Ectodermal cell (in vitro differentiated cells): ENCODE data around the gene COX4I2.

ENCODE experiments used
- H3K27ac ChIP-seq: 2 replicates; pipeline ENCODE4 v1.7.0; 2013; ENCODE audit warnings: mild to moderate bottlenecking, low read depth, low read length; ENCODE audit not compliant: insufficient read depth, poor library complexity, severe bottlenecking
- H3K27me3 ChIP-seq: 2 replicates; pipeline ENCODE4 v1.7.0; 2013; ENCODE audit warnings: mild to moderate bottlenecking, low read length; ENCODE audit not compliant: insufficient read depth, control insufficient read depth, poor library complexity, severe bottlenecking
- H3K36me3 ChIP-seq: one replicate; pipeline ENCODE4 v1.7.0; 2013; ENCODE audit warnings: low read length; ENCODE audit not compliant: control insufficient read depth, insufficient read depth
- H3K4me1 ChIP-seq: one replicate; pipeline ENCODE4 v1.7.0; 2013; ENCODE audit warnings: low read length; ENCODE audit not compliant: control insufficient read depth, insufficient read depth
- H3K4me3 ChIP-seq: 2 replicates; pipeline ENCODE4 v1.7.0; 2013; ENCODE audit warnings: low read depth, low read length, control low read depth; ENCODE audit not compliant: insufficient read depth
- H3K9me3 ChIP-seq: 2 replicates; pipeline ENCODE4 v1.7.0; 2013; ENCODE audit warnings: mild to moderate bottlenecking, low read length, moderate library complexity; ENCODE audit not compliant: control insufficient read depth
- WGBS, 2 experiments: methylation state at CpG; one replicate each; pipeline ENCODE4 v1.1.7; 2013; ENCODE audit warnings: missing lambda C conversion rate in 2 of 2; 5-methylcytosine and 5-hydroxymethylcytosine counted together

COX4I2 gene

GRCh38 chr20:31597481-31597855, 40.2 kb upstream of the COX4I2 start:
- WGBS, 2 experiments, result 92 to 97% methylated on average over 2 of the region's 2 CpGs
- H3K4me3 ChIP-seq, result no peak overlapping the region

GRCh38 chr20:31602431-31602778, 35.3 kb upstream of the COX4I2 start:
- Histone ChIP-seq H3K9me3 (no peaks in the 10 kb centered on the region), H3K4me1 (peaks cover 12% of the 10 kb centered on the region), H3K27ac (peak overlapping the region; percentile 55), H3K36me3 (no peaks in the 10 kb centered on the region), H3K27me3 (peaks cover 21% of the 10 kb centered on the region), H3K4me3 (no peak overlapping the region)
- 86 to 93% methylated on average over 4 of the region's 4 CpGs for WGBS, 2 experiments

More at GRCh38 chr20:31597481-31597855, 40.2 kb upstream of the COX4I2 start:
- Histone ChIP-seq H3K27ac (no peak overlapping the region), H3K4me1 (peaks cover 13% of the 10 kb centered on the region), H3K9me3 (no peaks in the 10 kb centered on the region), H3K36me3 (no peaks in the 10 kb centered on the region), H3K27me3 (no peaks in the 10 kb centered on the region)

GRCh38 chr20:31602779-31603441, 34.8 kb upstream of the COX4I2 start:
- peak overlapping the region; percentile 55 for H3K27ac ChIP-seq
- 84% methylated on average over 17 of the region's 17 CpGs for WGBS, 2 experiments
- H3K4me3 ChIP-seq, result no peak overlapping the region

GRCh38 chr20:31603822-31604566, 33.7 kb upstream of the COX4I2 start:
- WGBS, 2 experiments, result 13% methylated on average over 43 of the region's 43 CpGs

More at GRCh38 chr20:31602779-31603441, 34.8 kb upstream of the COX4I2 start:
- no peaks in the 10 kb centered on the region for H3K9me3 ChIP-seq
- peaks cover 26% of the 10 kb centered on the region for H3K27me3 ChIP-seq
- H3K4me1 ChIP-seq, result peaks cover 17% of the 10 kb centered on the region
- no peaks in the 10 kb centered on the region for H3K36me3 ChIP-seq

GRCh38 chr20:31604567-31605030, 33.1 kb upstream of the COX4I2 start:
- Histone ChIP-seq H3K36me3 (no peaks in the 10 kb centered on the region), H3K27ac (peak overlapping the region; percentile 99), H3K9me3 (no peaks in the 10 kb centered on the region), H3K27me3 (peaks cover 39% of the 10 kb centered on the region), H3K4me3 (peak overlapping the region; percentile 81), H3K4me1 (peaks cover 24% of the 10 kb centered on the region)
- WGBS, 2 experiments, result 6 to 9% methylated on average over 14 of the region's 14 CpGs

More at GRCh38 chr20:31603822-31604566, 33.7 kb upstream of the COX4I2 start:
- Histone ChIP-seq H3K36me3 (no peaks in the 10 kb centered on the region), H3K27ac (peak overlapping the region; percentile 99), H3K4me1 (peaks cover 24% of the 10 kb centered on the region), H3K27me3 (peaks cover 35% of the 10 kb centered on the region), H3K4me3 (peak overlapping the region; percentile 81), H3K9me3 (no peaks in the 10 kb centered on the region)

GRCh38 chr20:31605031-31605901, 32.4 kb upstream of the COX4I2 start, which contains the start of gene ID1:
Gene ID1 (plus strand): TSS chr20:31605289. CDS start chr20:31605388, 99 bp downstream.
- no peaks in the 10 kb centered on the region for H3K36me3 ChIP-seq
- H3K27ac ChIP-seq, result peak within 1 kb of the TSS; percentile 99
- 0 to 1% methylated on average over 74 of the region's 74 CpGs for WGBS, 2 experiments
- peaks cover 39% of the 10 kb centered on the region for H3K27me3 ChIP-seq
- peak within 1 kb of the TSS; percentile 81 for H3K4me3 ChIP-seq
- H3K4me1 ChIP-seq, result peaks cover 24% of the 10 kb centered on the region
- H3K9me3 ChIP-seq, result no peaks in the 10 kb centered on the region

GRCh38 chr20:31605902-31606803, 31.6 kb upstream of the COX4I2 start:
- Histone ChIP-seq H3K4me1 (peaks cover 24% of the 10 kb centered on the region), H3K9me3 (no peaks in the 10 kb centered on the region), H3K36me3 (no peaks in the 10 kb centered on the region), H3K27me3 (peaks cover 39% of the 10 kb centered on the region), H3K4me3 (peak overlapping the region; percentile 81), H3K27ac (peak overlapping the region; percentile 19)
- 0 to 1% methylated on average over 39 of the region's 39 CpGs for WGBS, 2 experiments

GRCh38 chr20:31606804-31607639, 30.7 kb upstream of the COX4I2 start:
- H3K27ac ChIP-seq, result peak overlapping the region; percentile 29
- 30 to 39% methylated on average over 8 of the region's 8 CpGs for WGBS, 2 experiments

More at GRCh38 chr20:31606804-31607639, 30.7 kb upstream of the COX4I2 start:
- H3K27me3 ChIP-seq, result peaks cover 39% of the 10 kb centered on the region
- H3K4me3 ChIP-seq, result peak overlapping the region; percentile 81
- H3K4me1 ChIP-seq, result peaks cover 24% of the 10 kb centered on the region
- no peaks in the 10 kb centered on the region for H3K9me3 ChIP-seq
- H3K36me3 ChIP-seq, result no peaks in the 10 kb centered on the region
